IMR-90 (cell line): ENCODE measurements around the gene TAL1. TPM values are rescaled to one million over a fixed set of nuclear protein-coding genes. Genes with fewer than 3 reads are reported as not detected.

ENCODE experiments used
- ATAC-seq: fragments of 200-7000 bp; cut with Tn5 transposase; 2 replicates; pipeline ENCODE4 v1.9.1; 2020; ENCODE audit warnings: low read depth, mild to moderate bottlenecking, moderate library complexity
- BruUV-seq: library from RNA; stranded (reverse); fragments of 400-500 nt; replicated peaks from 2 replicates; lab custom pipeline; 2021; lab: Mats Ljungman, UMichigan
- CTCF ChIA-PET: fragments of 300-600 bp; formaldehyde crosslinking; extraction: SDS; loops from one replicate; lab custom pipeline; 2021; ENCODE audit warnings: antibody characterized with exemption; lab: Yijun Ruan, JAX
- POLR2A ChIA-PET: fragments of 300-600 bp; sonication (Branson Sonifier 250); formaldehyde crosslinking; loops from one replicate; lab custom pipeline; 2022; ENCODE audit warnings: antibody characterized with exemption; ENCODE audit not compliant: unreplicated experiment; lab: Charles Lee
- DNase-seq: peaks from one replicate; pipeline ENCODE4 v3.0.0; 2013
- H2AFZ ChIP-seq: replicated peaks from 2 replicates; pipeline ENCODE3; 2013; ENCODE audit warnings: low read length, mild to moderate bottlenecking; ENCODE audit not compliant: poor library complexity
- H2AK5ac ChIP-seq: 2 replicates; pipeline ENCODE4 v1.6.1; 2013; ENCODE audit warnings: low read depth, low read length, inconsistent platforms
- H2AK9ac ChIP-seq: replicated peaks from 2 replicates; pipeline ENCODE3; 2013; ENCODE audit warnings: mild to moderate bottlenecking, low read depth, low read length, moderate library complexity; ENCODE audit not compliant: poor library complexity
- H2BK120ac ChIP-seq: 2 replicates; pipeline ENCODE4 v1.6.1; 2013; ENCODE audit warnings: low read depth, low read length, inconsistent platforms
- H2BK15ac ChIP-seq: 3 replicates; pipeline ENCODE4 v1.6.1; 2013; ENCODE audit warnings: low read depth, low read length, inconsistent platforms
- H2BK20ac ChIP-seq: 2 replicates; pipeline ENCODE4 v1.6.1; 2013; ENCODE audit warnings: low read depth, mild to moderate bottlenecking, inconsistent platforms, low read length, moderate library complexity
- H2BK5ac ChIP-seq: 2 replicates; pipeline ENCODE4 v1.6.1; 2013; ENCODE audit warnings: mild to moderate bottlenecking, low read depth, low read length, inconsistent platforms; ENCODE audit not compliant: poor library complexity, severe bottlenecking
- H3K14ac ChIP-seq: replicated peaks from 2 replicates; pipeline ENCODE4 v1.6.1; 2013; ENCODE audit warnings: low read depth, low read length, inconsistent platforms
- H3K18ac ChIP-seq: 2 replicates; pipeline ENCODE4 v1.6.1; 2013; ENCODE audit warnings: low read depth, low read length, control low read depth
- H3K23ac ChIP-seq: 2 replicates; pipeline ENCODE4 v1.6.1; 2013; ENCODE audit warnings: low read depth, low read length, inconsistent platforms
- H3K27ac ChIP-seq: 2 replicates; pipeline ENCODE4 v1.5.1; 2013; ENCODE audit warnings: mild to moderate bottlenecking, control low read depth, low read length; ENCODE audit not compliant: insufficient read depth
- H3K27me3 ChIP-seq: 2 replicates; pipeline ENCODE4 v1.6.1; 2013; ENCODE audit warnings: low read length; ENCODE audit not compliant: control insufficient read depth, insufficient read depth
- H3K36me3 ChIP-seq: 2 replicates; pipeline ENCODE4 v1.6.1; 2013; ENCODE audit warnings: low read length, mixed read lengths; ENCODE audit not compliant: control insufficient read depth, insufficient read depth
- H3K4ac ChIP-seq: 2 replicates; pipeline ENCODE4 v1.6.1; 2013; ENCODE audit warnings: low read depth, low read length, inconsistent platforms
- H3K4me1 ChIP-seq: 2 replicates; pipeline ENCODE4 v1.6.1; 2013; ENCODE audit warnings: low read length, mixed read lengths; ENCODE audit not compliant: control insufficient read depth, insufficient read depth
- H3K4me2 ChIP-seq: 2 replicates; pipeline ENCODE4 v1.6.1; 2013; ENCODE audit warnings: low read depth, mild to moderate bottlenecking, control low read depth, low read length, moderate library complexity
- H3K4me3 ChIP-seq: 2 replicates; pipeline ENCODE4 v1.5.1; 2013; ENCODE audit warnings: low read depth, mild to moderate bottlenecking, control low read depth, low read length, moderate library complexity; ENCODE audit not compliant: insufficient read depth
- H3K56ac ChIP-seq: 2 replicates; pipeline ENCODE4 v1.6.1; 2013; ENCODE audit warnings: low read length, inconsistent platforms; ENCODE audit not compliant: insufficient read depth; ENCODE audit errors: extremely low read depth
- H3K79me1 ChIP-seq, 2 experiments: 2 replicates each; pipeline ENCODE4 v1.6.1; 2013; ENCODE audit warnings: low read length in 2 of 2, inconsistent platforms in 1 of 2, low read depth in 1 of 2
- H3K9ac ChIP-seq: 2 replicates; pipeline ENCODE4 v1.6.1; 2013; ENCODE audit warnings: low read depth, low read length, control low read depth
- H3K9me1 ChIP-seq: 2 replicates; pipeline ENCODE4 v1.6.1; 2013; ENCODE audit warnings: low read length, inconsistent platforms; ENCODE audit not compliant: insufficient read depth
- H3K9me3 ChIP-seq: 2 replicates; pipeline ENCODE4 v1.6.1; 2013; ENCODE audit warnings: low read length; ENCODE audit not compliant: control insufficient read depth, insufficient read depth
- H4K20me1 ChIP-seq: 2 replicates; pipeline ENCODE4 v1.6.1; 2013; ENCODE audit warnings: low read length, inconsistent platforms; ENCODE audit not compliant: insufficient read depth
- H4K5ac ChIP-seq: 2 replicates; pipeline ENCODE4 v1.6.1; 2013; ENCODE audit warnings: mild to moderate bottlenecking, low read depth, low read length, control low read depth
- H4K8ac ChIP-seq, 2 experiments: 2 replicates each; pipeline ENCODE4 v1.6.1; 2013; ENCODE audit warnings: low read depth in 2 of 2, low read length in 2 of 2, control low read depth in 1 of 2, inconsistent platforms in 1 of 2
- H4K91ac ChIP-seq: 2 replicates; pipeline ENCODE4 v1.6.1; 2013; ENCODE audit warnings: low read depth, low read length, inconsistent platforms; ENCODE audit not compliant: insufficient read depth
- BHLHE40 ChIP-seq: fragments of 150-350 bp; IDR thresholded peaks from 2 replicates; pipeline ENCODE4 v1.6.1; 2016; ENCODE audit warnings: mild to moderate bottlenecking, low read depth, low read length
- CEBPB ChIP-seq: IDR thresholded peaks from 2 replicates; pipeline ENCODE4 v1.6.1; 2012; ENCODE audit warnings: low read depth, low read length, improper control_type of control experiment
- CTCF ChIP-seq: conservative IDR thresholded peaks from 2 replicates; pipeline ENCODE4 v1.5.1; 2012; ENCODE audit warnings: mild to moderate bottlenecking, low read depth, low read length, improper control_type of control experiment
- MAFK ChIP-seq: IDR thresholded peaks from 2 replicates; pipeline ENCODE4 v1.6.1; 2012; ENCODE audit warnings: low read depth, low read length, improper control_type of control experiment
- POLR2A ChIP-seq: IDR thresholded peaks from 2 replicates; pipeline ENCODE4 v1.6.1; 2012; ENCODE audit warnings: mild to moderate bottlenecking, low read depth, low read length
- RAD21 ChIP-seq: IDR thresholded peaks from 2 replicates; pipeline ENCODE4 v1.6.1; 2012; ENCODE audit warnings: low read length, improper control_type of control experiment
- RCOR1 ChIP-seq: IDR thresholded peaks from 2 replicates; pipeline ENCODE4 v1.6.1; 2012; ENCODE audit warnings: mild to moderate bottlenecking, low read length, improper control_type of control experiment; ENCODE audit not compliant: insufficient replicate concordance
- RFX5 ChIP-seq: IDR thresholded peaks from 2 replicates; pipeline ENCODE4 v1.8.0; 2012; ENCODE audit warnings: low read depth, mild to moderate bottlenecking, low read length, moderate library complexity
- SMC3 ChIP-seq: fragments of 150-350 bp; IDR thresholded peaks from 2 replicates; pipeline ENCODE4 v1.6.1; 2016; ENCODE audit warnings: low read depth, mild to moderate bottlenecking, antibody characterized with exemption, low read length, moderate library complexity
- USF2 ChIP-seq: fragments of 150-350 bp; IDR thresholded peaks from 2 replicates; pipeline ENCODE4 v1.6.1; 2017; ENCODE audit warnings: mild to moderate bottlenecking, antibody characterized with exemption, low read length, low read depth
- WGBS, 2 experiments: methylation state at CpG; one replicate each; pipeline versions ENCODE4 v1.1.5 to v1.1.7; 2013; ENCODE audit warnings: missing lambda C conversion rate in 2 of 2; ENCODE audit not compliant: insufficient read length in 1 of 2; ENCODE audit errors: extremely low coverage in 2 of 2; 5-methylcytosine and 5-hydroxymethylcytosine counted together
- dilution Hi-C: fragments of 300-500 bp; cut with HindIII; formaldehyde crosslinking; loops from one replicate; pipeline ENCODE4 v1.14.3; 2018; ENCODE audit warnings: low sequenced_read_pairs; ENCODE audit not compliant: unreplicated experiment
- in situ Hi-C: fragments of 300-500 bp; cut with MboI; formaldehyde crosslinking; loops from 3 replicates; pipeline ENCODE4 v1.14.3; 2019; ENCODE audit warnings: low sequenced_read_pairs, inconsistent platforms, mixed read lengths
- intact Hi-C: fragments of 100-400 bp; cut with micrococcal nuclease; formaldehyde crosslinking; loops from 2 replicates; pipeline ENCODE4 v1.10.0; 2022
- polyA plus RNA-seq, 3 experiments: library from polyadenylated mRNA; depleted of rRNA; stranded (reverse); fragments of >200 nt; gene quantifications; 2 replicates each; pipeline ENCODE4 v1.2.3, GENCODE V29; 2012; ENCODE audit warnings: low replicate concordance in 1 of 3
- total RNA-seq: library from RNA; depleted of rRNA; stranded (reverse); fragments of >200 nt; gene quantifications from 2 replicates; pipeline ENCODE4 v1.2.3, GENCODE V29; 2012

Gene TAL1
- total and polyA plus RNA-seq, 2 of the 4 experiments (the other 2 are of a cell fraction), result not detected

- in situ Hi-C loops, result no loop called here
- H4K8ac ChIP-seq, result no peak overlapping the region
- no peak overlapping the region for H4K5ac ChIP-seq
- no peak overlapping the region for H3K56ac ChIP-seq
- no peaks in the 10 kb centered on the region for H4K20me1 ChIP-seq
- no peak overlapping the region for H2BK15ac ChIP-seq
- no peak overlapping the region for H2BK5ac ChIP-seq
- H3K79me1 ChIP-seq, result no peaks in the 10 kb centered on the region
- no peak overlapping the region for H3K27ac ChIP-seq
- H3K14ac ChIP-seq, result no peak overlapping the region
- H3K4me2 ChIP-seq, result no peak overlapping the region
- H2BK120ac ChIP-seq, result no peak overlapping the region
- no peak overlapping the region for H3K23ac ChIP-seq
- no peak overlapping the region for H2BK20ac ChIP-seq
- no peak for ATAC-seq
- POLR2A ChIA-PET, result no interaction called here
- H3K9ac ChIP-seq, result no peak overlapping the region
- no peaks in the 10 kb centered on the region for H3K9me1 ChIP-seq
- intact Hi-C loops, result no loop called here
- DNase-seq, result no peak
- WGBS, 2 experiments, result 60% methylated on average over 3 of the region's 12 CpGs; no CpG with 5 or more reads in 1 of the 2 experiments
- H3K36me3 ChIP-seq, result no peaks in the 10 kb centered on the region
- no peak overlapping the region for H3K4me3 ChIP-seq
- BruUV-seq, result no TSS peak
- no peak overlapping the region for H3K4ac ChIP-seq
- TF ChIP-seq RFX5 (no peak), BHLHE40 (no peak), SMC3 (no peak), MAFK (no peak), USF2 (no peak), CTCF (no peak), RAD21 (no peak), POLR2A (no peak), CEBPB (no peak), RCOR1 (no peak)
- H2AK9ac ChIP-seq, result no peak overlapping the region
- no peaks in the 10 kb centered on the region for H3K9me3 ChIP-seq
- dilution Hi-C loops, result no loop called here
- no peak overlapping the region for H3K18ac ChIP-seq
- no peak overlapping the region for H2AFZ ChIP-seq
- H3K4me1 ChIP-seq, result no peaks in the 10 kb centered on the region
- CTCF ChIA-PET, result no interaction called here
- H2AK5ac ChIP-seq, result no peak overlapping the region
- H3K27me3 ChIP-seq, result peaks cover 20% of the 10 kb centered on the region
- no peak overlapping the region for H4K91ac ChIP-seq
Measured at GRCh38 chr1:47216278-47217059, 15.6 kb downstream of the TAL1 start.
